Fibroblast of the aortic adventitia (primary cell): ENCODE data around the gene RBM46. TPM values are rescaled to one million over a fixed set of nuclear protein-coding genes. Genes with fewer than 3 reads are reported as not detected.

Experiments used
- DNase-seq: peaks from one replicate; pipeline ENCODE4 v3.0.0-alpha.2; 2010; ENCODE audit warnings: low read depth
- H3K4me3 ChIP-seq: 2 replicates; pipeline ENCODE4 v1.5.1; 2011; ENCODE audit warnings: low read depth, mild to moderate bottlenecking, control low read depth, low read length, moderate library complexity
- total RNA-seq: library from RNA; depleted of rRNA; stranded (reverse); fragments of >200 nt; gene quantifications from 2 replicates; pipeline ENCODE4 v1.2.3, GENCODE V29; 2012; ENCODE audit warnings: low replicate concordance
- TF ChIP-seq, protein P1 (sequence below): IDR thresholded peaks from 2 replicates; pipeline ENCODE4 v1.5.1; 2011; ENCODE audit warnings: mild to moderate bottlenecking, low read length, control low read depth, inconsistent platforms; ENCODE audit not compliant: insufficient read depth

RBM46 gene
- total RNA-seq, 1 donor = not detected

DNA sequence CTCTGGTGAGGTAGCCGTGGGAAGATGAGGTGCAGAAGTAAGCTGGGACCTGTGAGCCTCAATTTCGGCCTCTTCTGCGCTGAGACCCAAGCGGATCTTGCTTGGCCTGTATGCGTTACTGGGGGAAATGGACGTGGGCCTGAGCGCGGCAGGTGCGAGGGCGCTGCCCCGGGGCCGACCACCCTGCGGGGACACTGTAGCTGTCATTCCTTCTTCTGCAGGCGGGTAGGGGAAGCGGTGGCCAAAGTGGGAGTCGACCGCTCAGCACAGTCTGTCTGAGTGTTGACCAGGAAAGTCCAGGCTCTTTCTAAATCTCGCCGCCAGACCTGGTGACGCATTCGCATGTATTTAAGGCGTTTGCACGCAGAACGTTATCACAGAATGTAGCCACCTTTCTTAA is 40.6 kb upstream of the RBM46 start:
- DNase-seq = no peak
- no peak overlapping the region for H3K4me3 ChIP-seq

DNA sequence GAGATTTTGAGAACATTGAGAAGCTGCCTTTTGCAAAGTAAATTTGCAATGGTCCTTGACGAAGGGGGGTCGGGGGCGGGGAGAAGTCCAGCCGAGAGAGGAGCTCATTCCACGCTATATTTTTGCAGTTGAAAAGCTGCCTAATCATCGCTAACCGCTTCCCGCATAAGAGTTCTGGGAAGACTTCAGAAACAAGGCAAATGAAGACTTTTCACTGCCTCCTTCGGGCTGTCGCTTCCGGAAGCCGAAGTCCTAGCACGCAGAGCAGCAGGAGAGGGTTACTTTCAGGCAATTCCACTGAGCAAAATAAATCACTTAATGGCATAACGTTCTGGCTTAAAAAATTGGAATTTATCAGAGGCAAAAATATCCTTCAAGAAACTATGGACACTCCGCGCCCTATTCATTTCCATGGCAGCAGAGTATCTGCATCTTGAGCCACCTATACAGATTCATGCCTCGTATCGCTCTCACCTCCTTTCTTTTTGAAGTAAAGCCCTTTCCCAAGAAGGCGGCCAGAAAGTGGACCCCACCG is 39.9 kb upstream of the RBM46 start:
- H3K4me3 ChIP-seq = no peak overlapping the region
- TF ChIP-seq, protein P1, sequence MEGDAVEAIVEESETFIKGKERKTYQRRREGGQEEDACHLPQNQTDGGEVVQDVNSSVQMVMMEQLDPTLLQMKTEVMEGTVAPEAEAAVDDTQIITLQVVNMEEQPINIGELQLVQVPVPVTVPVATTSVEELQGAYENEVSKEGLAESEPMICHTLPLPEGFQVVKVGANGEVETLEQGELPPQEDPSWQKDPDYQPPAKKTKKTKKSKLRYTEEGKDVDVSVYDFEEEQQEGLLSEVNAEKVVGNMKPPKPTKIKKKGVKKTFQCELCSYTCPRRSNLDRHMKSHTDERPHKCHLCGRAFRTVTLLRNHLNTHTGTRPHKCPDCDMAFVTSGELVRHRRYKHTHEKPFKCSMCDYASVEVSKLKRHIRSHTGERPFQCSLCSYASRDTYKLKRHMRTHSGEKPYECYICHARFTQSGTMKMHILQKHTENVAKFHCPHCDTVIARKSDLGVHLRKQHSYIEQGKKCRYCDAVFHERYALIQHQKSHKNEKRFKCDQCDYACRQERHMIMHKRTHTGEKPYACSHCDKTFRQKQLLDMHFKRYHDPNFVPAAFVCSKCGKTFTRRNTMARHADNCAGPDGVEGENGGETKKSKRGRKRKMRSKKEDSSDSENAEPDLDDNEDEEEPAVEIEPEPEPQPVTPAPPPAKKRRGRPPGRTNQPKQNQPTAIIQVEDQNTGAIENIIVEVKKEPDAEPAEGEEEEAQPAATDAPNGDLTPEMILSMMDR = no peak
- DNase-seq = no peak

More for the DNA sequence above, 40.6 kb upstream of the RBM46 start:
- TF ChIP-seq, protein P1 = no peak

DNA sequence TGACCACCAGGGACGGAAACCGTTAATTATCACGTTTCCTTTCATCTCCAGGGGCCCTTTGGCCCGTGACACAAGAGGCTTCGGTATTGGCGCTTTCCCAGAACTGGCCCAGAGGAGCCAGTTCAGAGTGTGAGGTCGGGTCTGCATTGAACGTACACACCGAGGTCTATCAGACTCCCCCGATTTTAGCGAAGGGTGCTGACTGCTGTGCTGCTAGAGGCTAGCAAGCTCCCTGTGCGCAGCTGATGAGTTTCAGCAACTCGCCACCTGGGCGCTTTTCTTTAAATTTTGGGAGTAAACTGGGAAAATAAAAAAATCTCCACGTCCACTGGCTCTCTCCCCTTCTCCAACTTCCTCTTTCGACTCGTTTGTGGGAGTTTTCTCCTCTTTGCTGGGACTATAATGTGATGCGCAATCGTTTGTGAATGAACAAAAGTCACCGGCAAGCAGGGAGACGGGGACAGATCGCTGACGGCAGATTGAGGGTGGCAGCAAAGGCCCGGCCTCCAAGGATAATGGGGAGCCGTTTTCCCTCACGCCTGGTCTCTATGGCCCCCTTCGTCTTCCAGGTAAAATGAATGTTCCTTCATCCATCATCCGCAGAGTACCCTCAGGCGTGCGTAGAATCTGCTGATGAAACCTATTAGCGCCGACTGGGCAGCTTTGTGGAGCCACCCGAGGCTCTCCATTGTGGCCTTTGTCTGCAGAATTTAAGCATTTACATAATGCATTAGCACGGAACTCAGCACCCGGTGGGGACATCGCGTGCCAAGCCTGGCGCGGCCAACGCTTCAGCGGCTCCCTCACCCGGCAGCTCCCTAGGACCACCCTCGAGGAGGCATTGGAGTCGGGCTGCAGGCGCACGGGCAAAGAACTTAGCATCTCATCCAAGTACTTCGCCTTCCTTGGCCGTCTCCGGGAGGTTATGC is 38.9 kb upstream of the RBM46 start:
- H3K4me3 ChIP-seq = no peak overlapping the region
- TF ChIP-seq, protein P1 = no peak
- DNase-seq = peak; percentile 18

DNA sequence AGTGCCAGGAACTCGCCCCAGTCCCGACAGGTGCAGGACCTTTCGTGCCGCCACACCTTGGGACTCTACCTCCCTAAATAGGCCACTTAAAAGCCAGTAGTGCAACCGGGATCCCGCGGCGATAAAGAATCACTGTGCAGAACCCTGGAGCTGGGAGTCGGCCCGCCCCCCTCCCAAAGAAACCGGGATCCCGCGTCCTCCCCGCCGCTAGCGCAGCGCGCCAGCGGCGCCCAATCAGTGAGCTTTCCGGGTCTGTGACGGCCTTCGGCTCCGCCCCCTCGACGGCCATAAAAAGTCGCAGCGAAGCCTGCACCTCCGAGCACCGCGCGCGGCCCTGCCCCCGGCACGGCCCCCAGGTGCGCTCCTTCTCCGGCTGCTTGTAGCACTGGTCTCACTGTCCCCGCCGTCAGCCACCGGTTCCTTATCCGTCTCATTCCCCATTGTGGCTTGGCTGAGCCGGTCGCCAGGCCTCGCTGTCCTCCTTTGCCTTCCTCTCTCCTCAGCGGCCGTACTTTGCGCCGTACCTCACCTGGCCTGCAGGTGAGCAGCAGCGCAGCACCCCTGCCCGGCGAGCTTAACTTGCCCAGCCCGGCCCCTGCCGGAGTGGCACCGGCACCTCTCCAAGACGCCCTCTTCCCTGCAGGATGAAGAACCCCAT is 37.3 kb upstream of the RBM46 start, which contains the start of gene LRAT:
Gene LRAT, plus strand, starts transcription at position 318 of the 658 bp plus-strand sequence. Its CDS starts 327 bp downstream, at position 645.
- TF ChIP-seq, protein P1 = no peak
- peak within 1 kb of the TSS; percentile 42 for H3K4me3 ChIP-seq
- no peak for DNase-seq

DNA sequence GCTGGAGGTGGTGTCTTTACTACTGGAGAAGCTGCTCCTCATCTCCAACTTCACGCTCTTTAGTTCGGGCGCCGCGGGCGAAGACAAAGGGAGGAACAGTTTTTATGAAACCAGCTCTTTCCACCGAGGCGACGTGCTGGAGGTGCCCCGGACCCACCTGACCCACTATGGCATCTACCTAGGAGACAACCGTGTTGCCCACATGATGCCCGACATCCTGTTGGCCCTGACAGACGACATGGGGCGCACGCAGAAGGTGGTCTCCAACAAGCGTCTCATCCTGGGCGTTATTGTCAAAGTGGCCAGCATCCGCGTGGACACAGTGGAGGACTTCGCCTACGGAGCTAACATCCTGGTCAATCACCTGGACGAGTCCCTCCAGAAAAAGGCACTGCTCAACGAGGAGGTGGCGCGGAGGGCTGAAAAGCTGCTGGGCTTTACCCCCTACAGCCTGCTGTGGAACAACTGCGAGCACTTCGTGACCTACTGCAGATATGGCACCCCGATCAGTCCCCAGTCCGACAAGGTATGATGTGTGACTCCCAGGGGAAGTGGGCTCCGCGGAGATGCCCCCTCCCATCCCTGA is 36.6 kb upstream of the RBM46 start:
- no peak overlapping the region for H3K4me3 ChIP-seq
- TF ChIP-seq, protein P1 = no peak
- no peak for DNase-seq

DNA sequence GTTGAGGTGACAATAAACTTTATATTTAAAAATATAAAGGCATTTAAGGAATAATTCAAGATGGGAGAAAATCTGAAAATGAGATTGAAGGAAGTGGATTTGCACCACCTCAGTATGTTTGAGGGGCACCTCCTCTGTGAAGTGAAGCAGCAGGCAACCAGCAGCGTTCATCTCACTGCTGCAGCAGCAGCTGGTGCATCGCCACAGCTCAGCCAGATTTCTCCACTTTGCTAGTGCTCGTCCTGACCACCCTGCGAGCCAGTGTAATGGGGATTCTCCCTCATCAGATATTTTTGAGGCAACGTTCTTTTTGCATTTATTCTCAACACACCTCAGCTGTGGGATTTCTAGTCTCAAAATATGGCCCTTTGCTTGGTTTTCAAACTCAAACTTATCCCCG is 23.4 kb upstream of the RBM46 start:
- TF ChIP-seq, protein P1 = no peak
- H3K4me3 ChIP-seq = no peak overlapping the region
- no peak for DNase-seq
